ENCODE data around the gene SERPINB7.

- TF ChIP-seq FOXP2 (optimal IDR thresholded peaks at IDR 0.05; ENCODE audit: borderline replicate concordance, extremely low read depth, extremely low read length, insufficient read depth) (no peak), POLR2AphosphoS5 (IDR thresholded peaks at IDR 0.05; ENCODE audit: low read depth, low read length) (no peak), TAF1 (IDR thresholded peaks at IDR 0.05; ENCODE audit: borderline replicate concordance, insufficient read depth, low read length) (no peak)
- TF ChIP-seq, protein P1, sequence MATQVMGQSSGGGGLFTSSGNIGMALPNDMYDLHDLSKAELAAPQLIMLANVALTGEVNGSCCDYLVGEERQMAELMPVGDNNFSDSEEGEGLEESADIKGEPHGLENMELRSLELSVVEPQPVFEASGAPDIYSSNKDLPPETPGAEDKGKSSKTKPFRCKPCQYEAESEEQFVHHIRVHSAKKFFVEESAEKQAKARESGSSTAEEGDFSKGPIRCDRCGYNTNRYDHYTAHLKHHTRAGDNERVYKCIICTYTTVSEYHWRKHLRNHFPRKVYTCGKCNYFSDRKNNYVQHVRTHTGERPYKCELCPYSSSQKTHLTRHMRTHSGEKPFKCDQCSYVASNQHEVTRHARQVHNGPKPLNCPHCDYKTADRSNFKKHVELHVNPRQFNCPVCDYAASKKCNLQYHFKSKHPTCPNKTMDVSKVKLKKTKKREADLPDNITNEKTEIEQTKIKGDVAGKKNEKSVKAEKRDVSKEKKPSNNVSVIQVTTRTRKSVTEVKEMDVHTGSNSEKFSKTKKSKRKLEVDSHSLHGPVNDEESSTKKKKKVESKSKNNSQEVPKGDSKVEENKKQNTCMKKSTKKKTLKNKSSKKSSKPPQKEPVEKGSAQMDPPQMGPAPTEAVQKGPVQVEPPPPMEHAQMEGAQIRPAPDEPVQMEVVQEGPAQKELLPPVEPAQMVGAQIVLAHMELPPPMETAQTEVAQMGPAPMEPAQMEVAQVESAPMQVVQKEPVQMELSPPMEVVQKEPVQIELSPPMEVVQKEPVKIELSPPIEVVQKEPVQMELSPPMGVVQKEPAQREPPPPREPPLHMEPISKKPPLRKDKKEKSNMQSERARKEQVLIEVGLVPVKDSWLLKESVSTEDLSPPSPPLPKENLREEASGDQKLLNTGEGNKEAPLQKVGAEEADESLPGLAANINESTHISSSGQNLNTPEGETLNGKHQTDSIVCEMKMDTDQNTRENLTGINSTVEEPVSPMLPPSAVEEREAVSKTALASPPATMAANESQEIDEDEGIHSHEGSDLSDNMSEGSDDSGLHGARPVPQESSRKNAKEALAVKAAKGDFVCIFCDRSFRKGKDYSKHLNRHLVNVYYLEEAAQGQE (IDR thresholded peaks at IDR 0.05; ENCODE audit: insufficient read depth in 1 of 2, low read depth in 2 of 2, low read length in 2 of 2): no peak
Observed at GRCh38 chr18:63752636-63753035, 22.6 kb upstream of the SERPINB7 start.
